ENCODE measurements around the gene ESAM.

- no peak for TF ChIP-seq RCOR1 (conservative IDR thresholded peaks at IDR 0.05; ENCODE audit: low read depth, low read length)
- no peak; a peak in 1 of 6 replicates for TF ChIP-seq CTCF (IDR thresholded peaks at IDR 0.05 in 2 of 3, conservative IDR thresholded peaks at IDR 0.05 in 1 of 3; ENCODE audit: control insufficient read depth in 2 of 3, extremely low read depth in 1 of 3, insufficient read depth in 1 of 3, low read depth in 3 of 3, low read length in 3 of 3)
- no peak for TF ChIP-seq E2F4 (IDR thresholded peaks at IDR 0.05; ENCODE audit: low read depth, low read length)
- no peak for TF ChIP-seq IRF5 (IDR thresholded peaks at IDR 0.05; ENCODE audit: borderline replicate concordance)
- no peak for TF ChIP-seq HDAC2 (IDR thresholded peaks at IDR 0.05)
- TF ChIP-seq CHD2 (IDR thresholded peaks at IDR 0.05; ENCODE audit: borderline replicate concordance, low read depth, low read length), result no peak
- no peak for TF ChIP-seq SMAD5 (IDR thresholded peaks at IDR 0.05; ENCODE audit: low read depth)
- TF ChIP-seq POLR2A (IDR thresholded peaks at IDR 0.05; ENCODE audit: low read depth, low read length), result peak; percentile 97
- TF ChIP-seq EZH2 (IDR thresholded peaks at IDR 0.05; ENCODE audit: borderline replicate concordance, control insufficient read depth, low read depth, low read length), result no peak
Observed at GRCh38 chr11:124762105-124762623, at the start of gene ESAM.

Data from GM12878 (cell line).